Gastroesophageal sphincter (tissue), 4 donors: ENCODE data around the gene PRSS58. TPM values are rescaled to one million over a fixed set of nuclear protein-coding genes. Genes with fewer than 3 reads are reported as not detected.

Source experiments
- ATAC-seq: fragments of 150-250 bp; one replicate; pipeline ENCODE4 v1.9.1; 2016; ENCODE audit warnings: mild to moderate bottlenecking, moderate library complexity
- H3K27ac ChIP-seq, 4 donors: fragments of 200-600 bp; sonication (generic) in 3 of 4; 1 replicate in 3 of 4; 2 replicates in 1 of 4; pipeline ENCODE4 v1.5.1; 2016 to 2019
- H3K27me3 ChIP-seq: fragments of 200-600 bp; sonication (generic); one replicate; pipeline ENCODE4 v1.5.1; 2019
- H3K36me3 ChIP-seq, 2 donors: fragments of 200-600 bp; sonication (generic); one replicate each; pipeline ENCODE4 v1.5.1; 2019; ENCODE audit warnings: control low read depth in 1 of 2
- H3K4me1 ChIP-seq, 3 donors: fragments of 200-600 bp; sonication (generic); 1 replicate in 2 of 3; 2 replicates in 1 of 3; pipeline ENCODE4 v1.5.1; 2016 to 2019; ENCODE audit warnings: control low read depth in 2 of 3
- H3K4me3 ChIP-seq, 2 donors: fragments of 200-600 bp; sonication (generic); one replicate each; pipeline ENCODE4 v1.5.1; 2019; ENCODE audit warnings: mild to moderate bottlenecking in 1 of 2, moderate library complexity in 1 of 2
- H3K9me3 ChIP-seq, 3 donors: fragments of 200-600 bp; sonication (generic); one replicate each; pipeline ENCODE4 v1.5.1; 2017 to 2019; ENCODE audit warnings: control low read depth in 2 of 3
- CTCF ChIP-seq, 4 experiments: fragments of 200-600 bp in 2 of 4; fragments of 450-650 bp in 2 of 4; sonication (generic) in 1 of 4; IDR thresholded peaks; one replicate each; pipeline ENCODE4 v1.5.1; 2017 to 2019; ENCODE audit warnings: antibody characterized with exemption in 4 of 4, mild to moderate bottlenecking in 2 of 4, moderate library complexity in 2 of 4
- EP300 ChIP-seq: sonication (generic); formaldehyde crosslinking; IDR thresholded peaks from one replicate; pipeline ENCODE4 v1.6.1; 2017; ENCODE audit warnings: antibody characterized with exemption, mild to moderate bottlenecking
- POLR2A ChIP-seq, 2 donors: fragments of 450-650 bp; IDR thresholded peaks; one replicate each; pipeline ENCODE4 v1.6.1; 2017; ENCODE audit warnings: antibody characterized with exemption in 2 of 2, mild to moderate bottlenecking in 2 of 2, moderate library complexity in 1 of 2
- POLR2AphosphoS5 ChIP-seq: sonication (generic); formaldehyde crosslinking; IDR thresholded peaks from one replicate; pipeline ENCODE4 v1.6.1; 2017; ENCODE audit warnings: antibody characterized with exemption
- WGBS, 2 donors: methylation state at CpG; one replicate each; pipeline ENCODE4 v1.1.5; 2018; ENCODE audit warnings: low coverage in 1 of 2; 5-methylcytosine and 5-hydroxymethylcytosine counted together
- total RNA-seq, 4 donors: library from RNA; depleted of rRNA; stranded (reverse); fragments of >200 nt; gene quantifications; one replicate each; pipeline ENCODE4 v1.1.0, GENCODE V29; 2016

Gene PRSS58
- total RNA-seq, 4 donors from 2014 or later: not detected

- Histone ChIP-seq H3K27me3 (no peaks in the 10 kb centered on the region), H3K36me3 (no peaks in the 10 kb centered on the region), H3K4me1 (no peaks in the 10 kb centered on the region), H3K27ac (no peak overlapping the region), H3K9me3 (peaks cover 0 to 6% (median 0%) of the 10 kb centered on the region in 3 donors), H3K4me3 (no peak overlapping the region)
- TF ChIP-seq EP300 (no peak), POLR2AphosphoS5 (no peak), CTCF (IDR thresholded peaks at IDR 0.05) (no peak), POLR2A (IDR thresholded peaks at IDR 0.05) (no peak)
- 58 to 80% methylated on average over 2 to 3 of the region's 3 CpGs for WGBS, 2 donors
- no peak for ATAC-seq
Observed at GRCh38 chr7:142280263-142280662, 22.4 kb upstream of the PRSS58 start.

GRCh38 chr7:142279601-142280000 is 21.7 kb upstream of the PRSS58 start:
- H3K4me1 ChIP-seq: no peaks in the 10 kb centered on the region
- peaks cover 0 to 6% (median 0%) of the 10 kb centered on the region in 3 donors for H3K9me3 ChIP-seq
- WGBS, 2 donors: 75% methylated on average over 1 of the region's 1 CpG; no CpG with 5 or more reads in 1 of the 2 donors
- TF ChIP-seq EP300: no peak
- TF ChIP-seq POLR2AphosphoS5: no peak
- TF ChIP-seq CTCF (IDR thresholded peaks at IDR 0.05): no peak
- TF ChIP-seq POLR2A (IDR thresholded peaks at IDR 0.05): no peak
- no peaks in the 10 kb centered on the region for H3K36me3 ChIP-seq
- no peaks in the 10 kb centered on the region for H3K27me3 ChIP-seq
- H3K4me3 ChIP-seq: no peak overlapping the region
- ATAC-seq: no peak
- no peak overlapping the region for H3K27ac ChIP-seq

GRCh38 chr7:142275028-142275427 is 17.2 kb upstream of the PRSS58 start:
- Histone ChIP-seq H3K9me3 (peaks cover 0 to 9% (median 0%) of the 10 kb centered on the region in 3 donors), H3K27me3 (no peaks in the 10 kb centered on the region), H3K4me1 (no peaks in the 10 kb centered on the region), H3K27ac (no peak overlapping the region), H3K36me3 (no peaks in the 10 kb centered on the region), H3K4me3 (no peak overlapping the region)
- 74 to 94% methylated on average over 3 of the region's 3 CpGs for WGBS, 2 donors
- ATAC-seq: no peak
- TF ChIP-seq POLR2AphosphoS5: no peak
- TF ChIP-seq EP300: no peak
- TF ChIP-seq POLR2A (IDR thresholded peaks at IDR 0.05): no peak
- TF ChIP-seq CTCF (IDR thresholded peaks at IDR 0.05): no peak

GRCh38 chr7:142272841-142273240 is 15.0 kb upstream of the PRSS58 start:
- no peak for ATAC-seq
- Histone ChIP-seq H3K9me3 (peaks cover 0 to 9% (median 0%) of the 10 kb centered on the region in 3 donors), H3K36me3 (no peaks in the 10 kb centered on the region), H3K4me1 (no peaks in the 10 kb centered on the region), H3K27me3 (no peaks in the 10 kb centered on the region), H3K4me3 (no peak overlapping the region), H3K27ac (no peak overlapping the region)
- WGBS, 2 donors: 47 to 77% methylated on average over 2 of the region's 2 CpGs
- TF ChIP-seq CTCF (IDR thresholded peaks at IDR 0.05) (no peak), POLR2AphosphoS5 (no peak), POLR2A (IDR thresholded peaks at IDR 0.05) (no peak), EP300 (no peak)

GRCh38 chr7:142263598-142264380 is 5.9 kb upstream of the PRSS58 start:
- Histone ChIP-seq H3K9me3 (no peaks in the 10 kb centered on the region), H3K27ac (no peak overlapping the region), H3K27me3 (no peaks in the 10 kb centered on the region), H3K36me3 (no peaks in the 10 kb centered on the region), H3K4me3 (no peak overlapping the region), H3K4me1 (no peaks in the 10 kb centered on the region)
- no peak for ATAC-seq
- no peak for TF ChIP-seq POLR2AphosphoS5
- TF ChIP-seq EP300: no peak
- TF ChIP-seq CTCF (IDR thresholded peaks at IDR 0.05): no peak
- no peak for TF ChIP-seq POLR2A (IDR thresholded peaks at IDR 0.05)
- 56 to 74% methylated on average over 7 of the region's 8 CpGs for WGBS, 2 donors
